Measurements from ENCODE around the gene SEPTIN8.

DNA sequence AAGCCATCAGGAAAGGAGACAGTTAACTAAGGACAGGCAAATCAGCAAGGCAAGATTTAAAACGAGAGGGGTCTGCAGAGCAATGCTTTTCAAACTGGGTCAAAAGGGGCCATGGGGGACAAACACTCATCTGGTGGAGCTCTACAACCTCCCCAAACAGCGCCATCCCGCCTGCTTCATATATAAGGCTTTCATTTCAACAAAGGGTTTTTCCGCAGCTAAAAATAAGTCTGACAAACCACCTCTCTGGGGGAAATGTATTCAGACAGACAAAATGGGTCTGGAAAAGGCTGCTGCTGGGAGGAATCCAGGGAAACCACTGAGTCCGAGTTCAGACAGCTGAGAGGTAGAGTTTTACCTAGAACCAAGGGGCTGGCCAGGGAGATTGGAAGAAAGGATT, 8.3 kb upstream of the SEPTIN8 start:
- TF ChIP-seq, protein P1, sequence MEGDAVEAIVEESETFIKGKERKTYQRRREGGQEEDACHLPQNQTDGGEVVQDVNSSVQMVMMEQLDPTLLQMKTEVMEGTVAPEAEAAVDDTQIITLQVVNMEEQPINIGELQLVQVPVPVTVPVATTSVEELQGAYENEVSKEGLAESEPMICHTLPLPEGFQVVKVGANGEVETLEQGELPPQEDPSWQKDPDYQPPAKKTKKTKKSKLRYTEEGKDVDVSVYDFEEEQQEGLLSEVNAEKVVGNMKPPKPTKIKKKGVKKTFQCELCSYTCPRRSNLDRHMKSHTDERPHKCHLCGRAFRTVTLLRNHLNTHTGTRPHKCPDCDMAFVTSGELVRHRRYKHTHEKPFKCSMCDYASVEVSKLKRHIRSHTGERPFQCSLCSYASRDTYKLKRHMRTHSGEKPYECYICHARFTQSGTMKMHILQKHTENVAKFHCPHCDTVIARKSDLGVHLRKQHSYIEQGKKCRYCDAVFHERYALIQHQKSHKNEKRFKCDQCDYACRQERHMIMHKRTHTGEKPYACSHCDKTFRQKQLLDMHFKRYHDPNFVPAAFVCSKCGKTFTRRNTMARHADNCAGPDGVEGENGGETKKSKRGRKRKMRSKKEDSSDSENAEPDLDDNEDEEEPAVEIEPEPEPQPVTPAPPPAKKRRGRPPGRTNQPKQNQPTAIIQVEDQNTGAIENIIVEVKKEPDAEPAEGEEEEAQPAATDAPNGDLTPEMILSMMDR (IDR thresholded peaks at IDR 0.05; ENCODE audit: extremely low read depth in 1 of 2, insufficient read depth in 1 of 2, low read depth in 1 of 2, low read length in 2 of 2): no peak
- no peak for TF ChIP-seq POLR2A (IDR thresholded peaks at IDR 0.05; ENCODE audit: low read depth, low read length)
- TF ChIP-seq EZH2 (IDR thresholded peaks at IDR 0.05; ENCODE audit: borderline replicate concordance, low read depth, low read length, severe bottlenecking): no peak
- no peak for TF ChIP-seq POLR2AphosphoS5 (IDR thresholded peaks at IDR 0.05; ENCODE audit: insufficient read depth, low read depth, low read length)
- no peak for TF ChIP-seq GATA2 (IDR thresholded peaks at IDR 0.05; ENCODE audit: insufficient read depth, insufficient read length, low read depth, low read length)
- TF ChIP-seq, protein P2, sequence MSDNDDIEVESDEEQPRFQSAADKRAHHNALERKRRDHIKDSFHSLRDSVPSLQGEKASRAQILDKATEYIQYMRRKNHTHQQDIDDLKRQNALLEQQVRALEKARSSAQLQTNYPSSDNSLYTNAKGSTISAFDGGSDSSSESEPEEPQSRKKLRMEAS (IDR thresholded peaks at IDR 0.05; ENCODE audit: insufficient read depth, insufficient read length): no peak
- no peak for TF ChIP-seq MYC (IDR thresholded peaks at IDR 0.05; ENCODE audit: low read depth, low read length)

All from endothelial cell of umbilical vein (primary cell).